A549 (cell line): Measurements from ENCODE around the gene NOL3. TPM values are rescaled to one million over a fixed set of nuclear protein-coding genes. Genes with fewer than 3 reads are reported as not detected.
A peak's percentile ranks its signal among the peaks of the same experiment; 100 is the strongest.

Source experiments
- ATAC-seq, 2 experiments: fragments of 200-7000 bp in 1 of 2; fragments of >200 bp in 1 of 2; cut with Nextera tagmentation in 1 of 2; cut with Tn5 transposase in 1 of 2; 3 replicates each; pipeline versions ENCODE4 v1.8.0 to v1.9.1; 2018 to 2020; ENCODE audit warnings: mild to moderate bottlenecking in 1 of 2, moderate library complexity in 1 of 2
- CTCF ChIA-PET: fragments of 300-600 bp; sonication (Branson Sonifier 250); formaldehyde crosslinking; extraction: SDS; loops from one replicate; lab custom pipeline; 2021; ENCODE audit warnings: antibody characterized with exemption, inconsistent platforms; lab: Yijun Ruan, JAX
- POLR2A ChIA-PET: fragments of 350-600 bp; formaldehyde crosslinking; extraction: SDS; loops from one replicate; lab custom pipeline; 2021; ENCODE audit warnings: antibody characterized with exemption, inconsistent platforms; lab: Yijun Ruan, JAX
- DNase-seq, 2 experiments: peaks; one replicate each; pipeline versions ENCODE4 v3.0.0 to v3.0.0-alpha.2; 2011 to 2016; ENCODE audit warnings: low read depth in 1 of 2, low spot score in 1 of 2
- FAIRE-seq: peaks from 2 replicates; lab custom pipeline; 2011; peaks lifted over from hg19 to GRCh38; lab: Jason Lieb, UNC
- H3K27ac ChIP-seq, 2 experiments: fragments of >200 bp; sonication (Bioruptor Twin); formaldehyde crosslinking; 3 replicates each; pipeline ENCODE4 v1.5.1; 2016 to 2017
- H3K4me1 ChIP-seq: fragments of >200 bp; sonication (Bioruptor Twin); formaldehyde crosslinking; 3 replicates; pipeline ENCODE4 v1.6.1; 2016
- H3K4me2 ChIP-seq: fragments of >200 bp; sonication (Bioruptor Twin); formaldehyde crosslinking; 3 replicates; pipeline ENCODE4 v1.6.1; 2016
- H3K4me3 ChIP-seq: fragments of >200 bp; sonication (Bioruptor Twin); formaldehyde crosslinking; 3 replicates; pipeline ENCODE4 v1.5.1; 2016
- H3K9me3 ChIP-seq: fragments of >200 bp; sonication (Bioruptor Twin); formaldehyde crosslinking; 3 replicates; pipeline ENCODE4 v1.6.1; 2016
- CHD4 ChIP-seq: fragments of 200-600 bp; sonication (generic); IDR thresholded peaks from 2 replicates; pipeline ENCODE4 v1.6.1; 2016; ENCODE audit warnings: antibody characterized with exemption, mild to moderate bottlenecking, borderline replicate concordance
- EP300 ChIP-seq, 2 experiments: fragments of >200 bp; sonication (Bioruptor Twin); formaldehyde crosslinking; IDR thresholded peaks; 2 replicates in 1 of 2; 3 replicates in 1 of 2; pipeline ENCODE4 v1.6.1; 2016 to 2017
- FOSB ChIP-seq: fragments of 250-450 bp; sonication (Bioruptor Pico); IDR thresholded peaks from 2 replicates; pipeline ENCODE4 v1.5.0; 2020; ENCODE audit warnings: mild to moderate bottlenecking, moderate library complexity
- HEYL ChIP-seq: fragments of 250-450 bp; sonication (Bioruptor Pico); IDR thresholded peaks from 2 replicates; pipeline ENCODE4 v1.8.0; 2021; ENCODE audit warnings: mild to moderate bottlenecking, moderate library complexity
- HOXB13 ChIP-seq: fragments of 250-450 bp; sonication (Bioruptor Pico); IDR thresholded peaks from 2 replicates; pipeline ENCODE4 v1.5.0; 2020; ENCODE audit warnings: low read depth, mild to moderate bottlenecking, moderate library complexity
- KDM1A ChIP-seq: fragments of 200-600 bp; sonication (generic); IDR thresholded peaks from 2 replicates; pipeline ENCODE4 v1.6.1; 2016; ENCODE audit warnings: low read depth, mild to moderate bottlenecking
- MAZ ChIP-seq: fragments of 150-350 bp; IDR thresholded peaks from 2 replicates; pipeline ENCODE4 v1.6.1; 2014; ENCODE audit warnings: antibody characterized with exemption, low read depth, low read length, borderline replicate concordance
- MYC ChIP-seq: IDR thresholded peaks from 2 replicates; pipeline ENCODE4 v1.6.1; 2012; ENCODE audit warnings: mild to moderate bottlenecking, inconsistent platforms, low read length, improper control_type of control experiment, borderline replicate concordance
- NPAS2 ChIP-seq: fragments of 250-450 bp; sonication (Bioruptor Pico); IDR thresholded peaks from 2 replicates; pipeline ENCODE4 v1.8.0; 2022; ENCODE audit warnings: mild to moderate bottlenecking, moderate library complexity, borderline replicate concordance
- PBX3 ChIP-seq: IDR thresholded peaks from 2 replicates; pipeline ENCODE4 v1.6.1; 2012
- POLR2AphosphoS2 ChIP-seq: conservative IDR thresholded peaks from 2 replicates; pipeline ENCODE4 v1.6.1; 2012; ENCODE audit warnings: low read length, improper control_type of control experiment, inconsistent platforms
- RAD21 ChIP-seq, 2 experiments: fragments of >200 bp in 1 of 2; sonication (Bioruptor Twin) in 1 of 2; formaldehyde crosslinking in 1 of 2; IDR thresholded peaks in 1 of 2; conservative IDR thresholded peaks in 1 of 2; 2 replicates in 1 of 2; 3 replicates in 1 of 2; pipeline ENCODE4 v1.6.1; 2012 to 2018; ENCODE audit warnings: inconsistent platforms in 1 of 2
- REST ChIP-seq: fragments of 200-600 bp; sonication (generic); IDR thresholded peaks from 2 replicates; pipeline ENCODE4 v1.6.1; 2016; ENCODE audit warnings: antibody characterized with exemption, mild to moderate bottlenecking, moderate library complexity
- SMC3 ChIP-seq: fragments of >200 bp; sonication (Bioruptor Twin); formaldehyde crosslinking; IDR thresholded peaks from 3 replicates; pipeline ENCODE4 v1.6.1; 2018; ENCODE audit warnings: inconsistent platforms
- TP53 ChIP-seq: fragments of 250-450 bp; sonication (Bioruptor Pico); IDR thresholded peaks from 2 replicates; pipeline ENCODE4 v1.5.0; 2021; ENCODE audit warnings: mild to moderate bottlenecking, moderate library complexity
- ZNF302 ChIP-seq: fragments of 250-450 bp; sonication (Bioruptor Pico); IDR thresholded peaks from 2 replicates; pipeline ENCODE4 v1.9.0; 2021; ENCODE audit warnings: inconsistent platforms, mild to moderate bottlenecking, moderate library complexity
- WGBS: methylation state at CpG from one replicate; pipeline ENCODE4 v1.1.6; 2017; ENCODE audit errors: missing lambda C conversion rate; 5-methylcytosine and 5-hydroxymethylcytosine counted together
- polyA plus RNA-seq, 4 experiments: library from polyadenylated mRNA; depleted of rRNA in 3 of 4; stranded (reverse); fragments of >200 nt; fragmentation: RNase III in 1 of 4; extraction: RNeasy Plus Mini Kit Qiagen cat#74134 plus additional on column Dnase treatment in 1 of 4; gene quantifications; 2 replicates in 3 of 4; 3 replicates in 1 of 4; pipeline ENCODE4 v1.2.3, GENCODE V29; 2011 to 2017

Gene NOL3
- polyA plus RNA-seq, 2 of the 4 experiments (the other 2 are of a cell fraction), result 22.6 to 39.1 TPM

GRCh38 chr16:67144943-67145342 lies 25.4 kb upstream of the NOL3 start:
- DNase-seq (no peak), FAIRE-seq (no peak), ATAC-seq (no peak)
- Histone ChIP-seq H3K27ac (no peak overlapping the region), H3K9me3 (no peaks in the 10 kb centered on the region), H3K4me1 (no peaks in the 10 kb centered on the region), H3K4me2 (no peak overlapping the region), H3K4me3 (no peak overlapping the region)
- CTCF ChIA-PET, result interaction anchor here (1.0 to 15.6 kb wide), 9 partner anchors 9 to 250 kb away, joined by 3 to 193 read pairs (median 4); partner anchors contain the start of genes B3GNT9, FBXL8 and TRADD
- POLR2A ChIA-PET, result no interaction called here
- TF ChIP-seq MAZ (no peak), PBX3 (no peak), KDM1A (no peak), TP53 (CRISPR knock-in tag) (no peak), FOSB (CRISPR knock-in tag) (no peak), EP300 (IDR thresholded peaks at IDR 0.05) (no peak), SMC3 (no peak), ZNF302 (CRISPR knock-in tag) (no peak), HEYL (no peak), MYC (no peak), NPAS2 (CRISPR knock-in tag) (no peak), REST (no peak)
- 92% methylated on average over 2 of the region's 2 CpGs for WGBS

- no peak for DNase-seq
- CTCF ChIA-PET, result interaction anchor here (1.1 to 15.6 kb wide), 5 partner anchors 8 to 251 kb away, joined by 3 to 193 read pairs (median 4); partner anchors contain the start of gene B3GNT9
- no peak overlapping the region for H3K27ac ChIP-seq
- H3K9me3 ChIP-seq, result no peaks in the 10 kb centered on the region
- WGBS, result 96% methylated on average over 2 of the region's 2 CpGs
- no peak for FAIRE-seq
- ATAC-seq, result no peak
- H3K4me1 ChIP-seq, result no peaks in the 10 kb centered on the region
- POLR2A ChIA-PET, result no interaction called here
- no peak for TF ChIP-seq MAZ
- no peak for TF ChIP-seq POLR2AphosphoS2
- TF ChIP-seq SMC3, result no peak
- no peak overlapping the region for H3K4me2 ChIP-seq
- no peak overlapping the region for H3K4me3 ChIP-seq
Observed at GRCh38 chr16:67145746-67146145, 24.6 kb upstream of the NOL3 start.

GRCh38 chr16:67146523-67147357 lies 23.6 kb upstream of the NOL3 start:
- FAIRE-seq, result no peak
- WGBS, result 87% methylated on average over 7 of the region's 7 CpGs
- Histone ChIP-seq H3K27ac (no peak overlapping the region), H3K4me3 (no peak overlapping the region), H3K4me2 (no peak overlapping the region), H3K9me3 (no peaks in the 10 kb centered on the region), H3K4me1 (peaks cover 6% of the 10 kb centered on the region; the same call in 2 of the 3 replicates)
- ChIA-PET CTCF (interaction anchor here (0.8 to 15.6 kb wide), 5 partner anchors 7 to 129 kb away, joined by 3 to 193 read pairs (median 3); partner anchors contain the start of genes B3GNT9, FBXL8 and TRADD), POLR2A (no interaction called here)
- ATAC-seq, result no peak
- DNase-seq, result no peak
- TF ChIP-seq HOXB13 (no peak), CHD4 (no peak), RAD21 (conservative IDR thresholded peaks at IDR 0.05 in 1 of 2, IDR thresholded peaks at IDR 0.05 in 1 of 2) (0 out of 5 replicates have a peak, but pooled peaks of 1 of the 2 experiments have one; percentile 21)
